ENCODE data around the gene SLC9C2.
"Not testable (repeated sequence)": the region's sequence is repeated elsewhere in the genome, so short reads cannot be mapped to it uniquely, and the experiment has no call there.

The SLC9C2 gene

GRCh38 chr1:173478094-173478674 lies 124.7 kb downstream of the SLC9C2 start:
- no peak for DNase-seq

- peak; percentile 91 for DNase-seq
Measured at GRCh38 chr1:173477286-173478093, 125.4 kb downstream of the SLC9C2 start, which contains the start of gene PRDX6. Gene PRDX6, plus strand, starts transcription at chr1:173477335. Its CDS starts 63 bp downstream, at chr1:173477398.

GRCh38 chr1:173476665-173477285 lies 126.1 kb downstream of the SLC9C2 start:
- DNase-seq, result peak; percentile 91

GRCh38 chr1:173476197-173476664 lies 126.6 kb downstream of the SLC9C2 start:
- peak; percentile 42 for DNase-seq

GRCh38 chr1:173475564-173476196 lies 127.2 kb downstream of the SLC9C2 start:
- DNase-seq, result peak; percentile 34

GRCh38 chr1:173474780-173475421 lies 128.0 kb downstream of the SLC9C2 start:
- not testable (repeated sequence) for DNase-seq

GRCh38 chr1:173474097-173474779 lies 128.6 kb downstream of the SLC9C2 start:
- DNase-seq, result no peak

GRCh38 chr1:173473599-173474011 lies 129.3 kb downstream of the SLC9C2 start:
- no peak for DNase-seq

GRCh38 chr1:173470608-173471007 lies 132.3 kb downstream of the SLC9C2 start:
- DNase-seq, result no peak

GRCh38 chr1:173469656-173470055 lies 133.2 kb downstream of the SLC9C2 start:
- DNase-seq, result no peak

- no peak for DNase-seq
Measured at GRCh38 chr1:173467426-173467825, 135.4 kb downstream of the SLC9C2 start.

GRCh38 chr1:173464185-173464584 lies 138.7 kb downstream of the SLC9C2 start:
- not testable (repeated sequence) for DNase-seq

GRCh38 chr1:173462666-173463065 lies 140.2 kb downstream of the SLC9C2 start:
- DNase-seq, result not testable (repeated sequence)

GRCh38 chr1:173459885-173460284 lies 143.0 kb downstream of the SLC9C2 start:
- no peak for DNase-seq

GRCh38 chr1:173454966-173455524 lies 147.8 kb downstream of the SLC9C2 start:
- DNase-seq, result no peak

GRCh38 chr1:173453982-173454381 lies 148.9 kb downstream of the SLC9C2 start:
- DNase-seq, result no peak

- no peak for DNase-seq
Measured at GRCh38 chr1:173451981-173452380, 150.9 kb downstream of the SLC9C2 start.

Measured in retina (tissue), 1 donor.